ENCODE data around the gene NNT.
"Not testable (repeated sequence)": the region's sequence is repeated elsewhere in the genome, so short reads cannot be mapped to it uniquely, and the experiment has no call there.

- TF ChIP-seq EZH2 (IDR thresholded peaks at IDR 0.05; ENCODE audit: borderline replicate concordance, low read length); CTCF (conservative IDR thresholded peaks at IDR 0.05 in 1 of 2, IDR thresholded peaks at IDR 0.05 in 1 of 2; ENCODE audit: extremely low read depth in 1 of 2, insufficient read depth in 1 of 2, low read depth in 1 of 2, low read length in 2 of 2): not testable (repeated sequence)
Observed at GRCh38 chr5:43556607-43556856, 46.4 kb upstream of the NNT start.

All from mammary epithelial cell (primary cell).